Measurements from ENCODE around the gene FBN2.

DNA sequence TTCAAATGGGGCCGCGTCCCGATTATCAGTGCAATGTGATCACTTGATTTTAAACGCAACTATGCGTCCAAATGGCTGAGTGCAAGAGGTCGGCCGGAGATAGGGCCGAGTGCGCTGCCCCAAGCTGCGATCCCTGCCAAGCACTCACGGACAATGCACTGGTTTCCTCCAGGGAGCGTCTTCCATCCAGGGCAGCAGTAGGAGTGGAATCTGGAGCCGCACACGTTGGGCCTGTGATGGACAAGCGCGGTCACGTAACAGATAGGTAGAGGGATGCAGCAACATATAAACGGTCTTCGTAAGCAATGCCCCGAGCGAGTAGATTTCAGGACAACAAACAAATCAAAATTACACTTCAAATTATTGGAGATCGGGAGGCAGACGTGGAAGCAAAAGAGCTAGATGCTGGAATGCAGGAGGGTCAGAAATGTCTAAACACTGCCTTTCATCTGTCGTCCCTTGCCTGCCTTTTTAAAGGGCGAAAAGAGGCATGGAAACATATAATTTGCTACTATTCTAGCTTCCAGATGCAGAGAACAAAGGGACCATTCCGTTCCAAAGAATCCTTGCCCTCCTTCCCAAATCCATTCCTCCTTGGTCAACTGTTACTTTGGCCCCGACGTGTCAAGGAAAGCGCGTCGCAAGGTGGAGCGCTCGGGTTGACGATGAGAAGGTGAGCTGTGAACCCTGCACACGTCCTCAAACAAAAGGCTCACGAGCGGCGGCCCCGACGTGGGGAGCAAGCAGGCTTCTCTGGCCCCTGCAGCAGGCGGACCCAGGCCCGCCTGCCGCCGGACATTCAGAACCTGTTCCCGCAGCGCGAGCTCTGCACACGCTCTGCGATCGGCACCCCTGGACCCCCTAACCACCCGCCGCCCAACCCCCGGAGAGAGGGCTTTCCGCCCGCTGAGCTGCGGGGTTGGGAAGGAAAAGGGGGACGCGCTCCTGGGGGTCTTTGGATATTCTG, 1.5 kb downstream of the FBN2 start:
- no peak for TF ChIP-seq EZH2phosphoT487 (IDR thresholded peaks at IDR 0.05; ENCODE audit: insufficient read depth, low read depth)
- TF ChIP-seq EZH2 (IDR thresholded peaks at IDR 0.05; ENCODE audit: insufficient read depth, poor library complexity, severe bottlenecking): no peak
